H9 (cell line): ENCODE measurements around the gene SLC24A4. TPM values are rescaled to one million over a fixed set of nuclear protein-coding genes. Genes with fewer than 3 reads are reported as not detected.

Experiments used
- DNase-seq: peaks from one replicate; pipeline ENCODE4 v3.0.0-alpha.2; 2017
- H2AFZ ChIP-seq: one replicate; pipeline ENCODE4 v1.6.1; 2013; ENCODE audit warnings: mild to moderate bottlenecking, low read length, control low read depth, moderate library complexity
- H2AK5ac ChIP-seq: 2 replicates; pipeline ENCODE4 v1.6.1; 2013; ENCODE audit warnings: low read length, control low read depth, mixed read lengths; ENCODE audit not compliant: insufficient read length
- H2BK120ac ChIP-seq: one replicate; pipeline ENCODE4 v1.6.1; 2013; ENCODE audit warnings: low read depth, mild to moderate bottlenecking, low read length, control low read depth, inconsistent platforms; ENCODE audit not compliant: poor library complexity, severe bottlenecking
- H2BK12ac ChIP-seq: 2 replicates; pipeline ENCODE4 v1.6.1; 2013; ENCODE audit warnings: low read length, control low read depth, mixed read lengths, low read depth; ENCODE audit not compliant: insufficient read length
- H2BK15ac ChIP-seq: 2 replicates; pipeline ENCODE4 v1.6.1; 2013; ENCODE audit warnings: low read depth, low read length, control low read depth
- H2BK20ac ChIP-seq: one replicate; pipeline ENCODE4 v1.6.1; 2013; ENCODE audit warnings: low read depth, mild to moderate bottlenecking, low read length, control low read depth, inconsistent platforms; ENCODE audit not compliant: poor library complexity, severe bottlenecking
- H2BK5ac ChIP-seq: 2 replicates; pipeline ENCODE4 v1.6.1; 2013; ENCODE audit warnings: low read length, control low read depth, mixed read lengths; ENCODE audit not compliant: insufficient read length
- H3K14ac ChIP-seq: 2 replicates; pipeline ENCODE4 v1.6.1; 2013; ENCODE audit warnings: low read length, control low read depth; ENCODE audit not compliant: insufficient read depth
- H3K18ac ChIP-seq: 2 replicates; pipeline ENCODE4 v1.6.1; 2013; ENCODE audit warnings: low read depth, mild to moderate bottlenecking, mixed read lengths, low read length, control low read depth; ENCODE audit not compliant: insufficient read length
- H3K23ac ChIP-seq: 2 replicates; pipeline ENCODE4 v1.6.1; 2013; ENCODE audit warnings: low read length, control low read depth, mixed read lengths, low read depth; ENCODE audit not compliant: insufficient read length
- H3K23me2 ChIP-seq: 2 replicates; pipeline ENCODE4 v1.6.1; 2013; ENCODE audit warnings: low read depth, mild to moderate bottlenecking, mixed read lengths, low read length, control low read depth; ENCODE audit not compliant: insufficient read length, poor library complexity, severe bottlenecking
- H3K27ac ChIP-seq: 2 replicates; pipeline ENCODE4 v1.5.1; 2013; ENCODE audit warnings: low read length, control low read depth, mixed read lengths, low read depth; ENCODE audit not compliant: insufficient read length
- H3K27me3 ChIP-seq: 2 replicates; pipeline ENCODE4 v1.6.1; 2013; ENCODE audit warnings: low read length, control low read depth, inconsistent platforms; ENCODE audit not compliant: insufficient read depth
- H3K4ac ChIP-seq: 2 replicates; pipeline ENCODE4 v1.6.1; 2013; ENCODE audit warnings: low read depth, mild to moderate bottlenecking, control low read depth, inconsistent platforms, low read length, moderate library complexity
- H3K4me1 ChIP-seq: 2 replicates; pipeline ENCODE4 v1.6.1; 2013; ENCODE audit warnings: low read length, control low read depth, inconsistent platforms; ENCODE audit not compliant: insufficient read depth
- H3K4me2 ChIP-seq: 2 replicates; pipeline ENCODE4 v1.6.1; 2013; ENCODE audit warnings: low read length, control low read depth, mixed read lengths; ENCODE audit not compliant: insufficient read length, insufficient read depth
- H3K56ac ChIP-seq: 2 replicates; pipeline ENCODE4 v1.6.1; 2013; ENCODE audit warnings: low read depth, mild to moderate bottlenecking, mixed read lengths, low read length, control low read depth; ENCODE audit not compliant: insufficient read length
- H3K79me1 ChIP-seq: 2 replicates; pipeline ENCODE4 v1.6.1; 2013; ENCODE audit warnings: low read depth, mild to moderate bottlenecking, moderate library complexity, low read length, control low read depth, inconsistent platforms; ENCODE audit not compliant: insufficient read depth, poor library complexity, severe bottlenecking
- H3K79me2 ChIP-seq: 2 replicates; pipeline ENCODE4 v1.6.1; 2013; ENCODE audit warnings: low read length, control low read depth, inconsistent platforms; ENCODE audit not compliant: insufficient read depth
- H3K9ac ChIP-seq: 2 replicates; pipeline ENCODE4 v1.6.1; 2013; ENCODE audit warnings: low read length, control low read depth, mixed read lengths; ENCODE audit not compliant: insufficient read length; ENCODE audit errors: extremely low read depth
- H3K9me3 ChIP-seq: one replicate; pipeline ENCODE4 v1.6.1; 2013; ENCODE audit warnings: low read depth, low read length, inconsistent platforms; ENCODE audit not compliant: control insufficient read depth
- H3T11ph ChIP-seq: one replicate; pipeline ENCODE4 v1.6.1; 2013; ENCODE audit warnings: mild to moderate bottlenecking, low read length, control low read depth, inconsistent platforms
- H4K20me1 ChIP-seq: one replicate; pipeline ENCODE4 v1.6.1; 2013; ENCODE audit not compliant: control insufficient read depth, insufficient read length, insufficient read depth
- H4K5ac ChIP-seq: 2 replicates; pipeline ENCODE4 v1.6.1; 2013; ENCODE audit warnings: low read depth, mild to moderate bottlenecking, mixed read lengths, low read length, control low read depth; ENCODE audit not compliant: insufficient read length
- H4K8ac ChIP-seq: replicated peaks from 2 replicates; pipeline ENCODE4 v1.6.1; 2013; ENCODE audit warnings: low read length, control low read depth, mixed read lengths, low read depth; ENCODE audit not compliant: insufficient read length
- H4K91ac ChIP-seq: 2 replicates; pipeline ENCODE4 v1.6.1; 2013; ENCODE audit warnings: low read depth, mild to moderate bottlenecking, moderate library complexity, mixed read lengths, low read length, control low read depth; ENCODE audit not compliant: insufficient read length
- H3K27ac Mint-ChIP-seq, 3 experiments: 2 replicates in 2 of 3; 3 replicates in 1 of 3; pipeline ENCODE4 v1.8.0; 2020 to 2021; ENCODE audit warnings: mixed read lengths in 3 of 3, mild to moderate bottlenecking in 1 of 3, moderate library complexity in 1 of 3
- H3K27me3 Mint-ChIP-seq: 2 replicates; pipeline ENCODE4 v1.8.0; 2021; ENCODE audit warnings: low read depth, mild to moderate bottlenecking, moderate library complexity, mixed read lengths
- H3K36me3 Mint-ChIP-seq, 3 experiments: 2 replicates in 2 of 3; 3 replicates in 1 of 3; pipeline ENCODE4 v1.8.0; 2020 to 2021; ENCODE audit warnings: low read depth in 3 of 3, mixed read lengths in 3 of 3; ENCODE audit not compliant: insufficient read depth in 1 of 3
- H3K4me1 Mint-ChIP-seq, 2 experiments: 2 replicates each; pipeline ENCODE4 v1.8.0; 2020; ENCODE audit warnings: mixed read lengths in 2 of 2
- H3K4me3 Mint-ChIP-seq, 2 experiments: 2 replicates in 1 of 2; 3 replicates in 1 of 2; pipeline ENCODE4 v1.8.0; 2020 to 2021; ENCODE audit warnings: mild to moderate bottlenecking in 2 of 2, mixed read lengths in 2 of 2, moderate library complexity in 1 of 2
- H3K9me3 Mint-ChIP-seq, 2 experiments: 2 replicates in 1 of 2; 3 replicates in 1 of 2; pipeline ENCODE4 v1.8.0; 2020; ENCODE audit warnings: mild to moderate bottlenecking in 2 of 2, mixed read lengths in 2 of 2, moderate library complexity in 1 of 2
- WGBS: extraction: QIAGEN DNeasy Blood & Tissue Kit; methylation state at CpG from one replicate; pipeline ENCODE4 v1.1.7; 2013; ENCODE audit warnings: missing lambda C conversion rate, low lambda C conversion rate, mixed read lengths; ENCODE audit not compliant: insufficient read length; ENCODE audit errors: extremely low coverage; 5-methylcytosine and 5-hydroxymethylcytosine counted together
- total RNA-seq: library from RNA; stranded (reverse); gene quantifications from 2 replicates; pipeline ENCODE4 v1.2.1, GENCODE V29; 2021
- TF ChIP-seq, protein P1 (sequence below): fragments of 200-600 bp; sonication (generic); conservative IDR thresholded peaks from 3 replicates; pipeline ENCODE4 v1.8.0; 2021; ENCODE audit warnings: antibody characterized with exemption, mild to moderate bottlenecking

SLC24A4 gene
- total RNA-seq, 1 experiment from 2014 or later = 0.24 TPM

DNA sequence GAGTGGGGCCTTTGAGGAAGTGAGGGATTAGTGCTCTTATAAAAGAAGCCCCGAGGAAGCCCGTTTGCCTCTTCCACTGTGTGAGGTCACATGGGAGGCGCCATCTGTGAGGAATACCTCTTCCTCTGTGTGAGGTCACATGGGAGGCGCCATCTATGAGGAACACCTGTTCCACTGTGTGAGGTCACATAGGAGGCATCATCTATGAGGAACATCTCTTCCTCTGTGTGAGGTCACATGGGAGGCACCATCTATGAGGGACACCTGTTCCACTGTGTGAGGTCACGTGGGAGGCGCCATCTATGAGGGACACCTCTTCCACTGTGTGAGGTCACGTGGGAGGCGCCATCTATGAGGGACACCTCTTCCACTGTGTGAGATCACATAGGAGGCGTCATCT is 69.7 kb downstream of the SLC24A4 start:
- TF ChIP-seq, protein P1, sequence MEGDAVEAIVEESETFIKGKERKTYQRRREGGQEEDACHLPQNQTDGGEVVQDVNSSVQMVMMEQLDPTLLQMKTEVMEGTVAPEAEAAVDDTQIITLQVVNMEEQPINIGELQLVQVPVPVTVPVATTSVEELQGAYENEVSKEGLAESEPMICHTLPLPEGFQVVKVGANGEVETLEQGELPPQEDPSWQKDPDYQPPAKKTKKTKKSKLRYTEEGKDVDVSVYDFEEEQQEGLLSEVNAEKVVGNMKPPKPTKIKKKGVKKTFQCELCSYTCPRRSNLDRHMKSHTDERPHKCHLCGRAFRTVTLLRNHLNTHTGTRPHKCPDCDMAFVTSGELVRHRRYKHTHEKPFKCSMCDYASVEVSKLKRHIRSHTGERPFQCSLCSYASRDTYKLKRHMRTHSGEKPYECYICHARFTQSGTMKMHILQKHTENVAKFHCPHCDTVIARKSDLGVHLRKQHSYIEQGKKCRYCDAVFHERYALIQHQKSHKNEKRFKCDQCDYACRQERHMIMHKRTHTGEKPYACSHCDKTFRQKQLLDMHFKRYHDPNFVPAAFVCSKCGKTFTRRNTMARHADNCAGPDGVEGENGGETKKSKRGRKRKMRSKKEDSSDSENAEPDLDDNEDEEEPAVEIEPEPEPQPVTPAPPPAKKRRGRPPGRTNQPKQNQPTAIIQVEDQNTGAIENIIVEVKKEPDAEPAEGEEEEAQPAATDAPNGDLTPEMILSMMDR = no peak
- no peaks in the 10 kb centered on the region for H3K79me2 ChIP-seq
- no peaks in the 10 kb centered on the region for H3K27me3 ChIP-seq
- H4K5ac ChIP-seq = no peak overlapping the region
- H3K4me2 ChIP-seq = no peak overlapping the region
- H3K9ac ChIP-seq = no peak overlapping the region
- H3K23me2 ChIP-seq = no peaks in the 10 kb centered on the region
- H3K56ac ChIP-seq = no peak overlapping the region
- no peak overlapping the region for H4K8ac ChIP-seq
- no peak overlapping the region for H3K4me3 Mint-ChIP-seq
- H3K23ac ChIP-seq = no peak overlapping the region
- H3K14ac ChIP-seq = no peak overlapping the region
- H3K27ac ChIP-seq = no peak overlapping the region
- no peak overlapping the region for H3K27ac Mint-ChIP-seq
- no peak overlapping the region for H3T11ph ChIP-seq
- H2AK5ac ChIP-seq = no peak overlapping the region
- no peak overlapping the region for H2AFZ ChIP-seq
- no peaks in the 10 kb centered on the region for H4K20me1 ChIP-seq
- peaks cover 3% of the 10 kb centered on the region for H3K27me3 Mint-ChIP-seq
- no peak overlapping the region for H4K91ac ChIP-seq
- no peaks in the 10 kb centered on the region for H3K9me3 ChIP-seq
- no peaks in the 10 kb centered on the region for H3K79me1 ChIP-seq
- no peak overlapping the region for H2BK5ac ChIP-seq
- H3K18ac ChIP-seq = no peak overlapping the region
- no peak overlapping the region for H2BK12ac ChIP-seq
- peaks cover 10% of the 10 kb centered on the region; the same call in 1 of the 2 replicates for H3K4me1 ChIP-seq
- H2BK15ac ChIP-seq = no peak overlapping the region
- H2BK20ac ChIP-seq = no peak overlapping the region
- H3K36me3 Mint-ChIP-seq = no peaks in the 10 kb centered on the region
- H3K4ac ChIP-seq = no peak overlapping the region
- no peak overlapping the region for H2BK120ac ChIP-seq
- no peaks in the 10 kb centered on the region for H3K9me3 Mint-ChIP-seq
- WGBS = no CpG with 5 or more reads among the region's 9 CpGs
- DNase-seq = no peak
- H3K4me1 Mint-ChIP-seq = peaks cover 19 to 23% of the 10 kb centered on the region in 2 experiments
